Upper lobe of left lung (tissue), 4 donors: ENCODE measurements around the gene CLSTN2.

ENCODE experiments used
- POLR2A ChIP-seq, 4 donors: fragments of 450-650 bp; IDR thresholded peaks; one replicate each; pipeline ENCODE4 v1.5.1; 2016 to 2017; ENCODE audit warnings: antibody characterized with exemption in 4 of 4, mild to moderate bottlenecking in 2 of 4
- POLR2AphosphoS5 ChIP-seq, 2 donors: sonication (generic); formaldehyde crosslinking; IDR thresholded peaks; one replicate each; pipeline ENCODE4 v1.5.1; 2017; ENCODE audit warnings: antibody characterized with exemption in 2 of 2
- TF ChIP-seq, protein P1 (sequence below), 6 experiments: fragments of 450-650 bp in 4 of 6; fragments of 200-600 bp in 2 of 6; sonication (generic) in 2 of 6; IDR thresholded peaks; one replicate each; pipeline ENCODE4 v1.5.1; 2016 to 2019; ENCODE audit warnings: antibody characterized with exemption in 6 of 6

GRCh38 chr3:140523600-140523999 is 588.6 kb downstream of the CLSTN2 start:
- TF ChIP-seq, protein P1, sequence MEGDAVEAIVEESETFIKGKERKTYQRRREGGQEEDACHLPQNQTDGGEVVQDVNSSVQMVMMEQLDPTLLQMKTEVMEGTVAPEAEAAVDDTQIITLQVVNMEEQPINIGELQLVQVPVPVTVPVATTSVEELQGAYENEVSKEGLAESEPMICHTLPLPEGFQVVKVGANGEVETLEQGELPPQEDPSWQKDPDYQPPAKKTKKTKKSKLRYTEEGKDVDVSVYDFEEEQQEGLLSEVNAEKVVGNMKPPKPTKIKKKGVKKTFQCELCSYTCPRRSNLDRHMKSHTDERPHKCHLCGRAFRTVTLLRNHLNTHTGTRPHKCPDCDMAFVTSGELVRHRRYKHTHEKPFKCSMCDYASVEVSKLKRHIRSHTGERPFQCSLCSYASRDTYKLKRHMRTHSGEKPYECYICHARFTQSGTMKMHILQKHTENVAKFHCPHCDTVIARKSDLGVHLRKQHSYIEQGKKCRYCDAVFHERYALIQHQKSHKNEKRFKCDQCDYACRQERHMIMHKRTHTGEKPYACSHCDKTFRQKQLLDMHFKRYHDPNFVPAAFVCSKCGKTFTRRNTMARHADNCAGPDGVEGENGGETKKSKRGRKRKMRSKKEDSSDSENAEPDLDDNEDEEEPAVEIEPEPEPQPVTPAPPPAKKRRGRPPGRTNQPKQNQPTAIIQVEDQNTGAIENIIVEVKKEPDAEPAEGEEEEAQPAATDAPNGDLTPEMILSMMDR (IDR thresholded peaks at IDR 0.05) = no peak
- no peak for TF ChIP-seq POLR2AphosphoS5 (IDR thresholded peaks at IDR 0.05)
- no peak for TF ChIP-seq POLR2A (IDR thresholded peaks at IDR 0.05)
